Cardiac fibroblast (primary cell): ENCODE measurements around the gene DNAH17.

Experiments
- DNase-seq, 2 donors: peaks; one replicate each; pipeline versions ENCODE4 v3.0.0 to v3.0.0-alpha.2; 2010; ENCODE audit warnings: low read depth in 2 of 2
- H3K4me3 ChIP-seq, 2 donors: replicated peaks in 1 of 2; 1 replicate in 1 of 2; 2 replicates in 1 of 2; pipeline ENCODE4 v1.5.1; 2011; ENCODE audit warnings: low read depth in 2 of 2, low read length in 2 of 2, mild to moderate bottlenecking in 2 of 2, moderate library complexity in 1 of 2
- TF ChIP-seq, protein P1 (sequence below): IDR thresholded peaks from one replicate; pipeline ENCODE4 v1.5.1; 2011; ENCODE audit warnings: low read depth, mild to moderate bottlenecking, low read length, inconsistent platforms

Gene DNAH17

DNA sequence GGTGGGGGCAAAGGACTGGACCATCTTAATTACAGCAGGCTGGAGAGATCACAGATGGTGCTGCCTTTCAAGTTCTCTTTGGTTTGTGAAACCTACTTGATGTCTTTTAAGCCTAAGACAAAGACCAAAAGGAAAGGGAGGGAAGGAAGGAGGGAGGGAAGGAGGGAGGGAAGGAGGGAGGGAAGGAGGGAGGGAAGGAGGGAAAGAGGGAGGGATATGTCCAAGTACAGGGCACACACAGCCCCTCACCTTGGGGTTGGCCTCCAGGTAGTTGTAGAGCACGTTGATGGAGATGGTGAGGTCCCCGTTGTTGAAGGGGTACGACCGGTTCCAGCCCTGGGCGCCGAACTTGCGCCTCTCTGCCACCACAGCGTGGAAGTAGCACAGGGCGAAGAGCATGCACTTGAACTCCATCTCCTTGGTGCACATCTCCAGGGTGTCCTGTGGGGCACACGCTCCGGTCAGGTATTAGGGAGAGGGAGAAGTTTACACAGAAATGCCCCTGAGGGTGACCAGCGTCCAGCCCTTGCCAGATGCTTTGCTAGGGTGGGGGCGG lies 143.3 kb downstream of the DNAH17 start:
- TF ChIP-seq, protein P1, sequence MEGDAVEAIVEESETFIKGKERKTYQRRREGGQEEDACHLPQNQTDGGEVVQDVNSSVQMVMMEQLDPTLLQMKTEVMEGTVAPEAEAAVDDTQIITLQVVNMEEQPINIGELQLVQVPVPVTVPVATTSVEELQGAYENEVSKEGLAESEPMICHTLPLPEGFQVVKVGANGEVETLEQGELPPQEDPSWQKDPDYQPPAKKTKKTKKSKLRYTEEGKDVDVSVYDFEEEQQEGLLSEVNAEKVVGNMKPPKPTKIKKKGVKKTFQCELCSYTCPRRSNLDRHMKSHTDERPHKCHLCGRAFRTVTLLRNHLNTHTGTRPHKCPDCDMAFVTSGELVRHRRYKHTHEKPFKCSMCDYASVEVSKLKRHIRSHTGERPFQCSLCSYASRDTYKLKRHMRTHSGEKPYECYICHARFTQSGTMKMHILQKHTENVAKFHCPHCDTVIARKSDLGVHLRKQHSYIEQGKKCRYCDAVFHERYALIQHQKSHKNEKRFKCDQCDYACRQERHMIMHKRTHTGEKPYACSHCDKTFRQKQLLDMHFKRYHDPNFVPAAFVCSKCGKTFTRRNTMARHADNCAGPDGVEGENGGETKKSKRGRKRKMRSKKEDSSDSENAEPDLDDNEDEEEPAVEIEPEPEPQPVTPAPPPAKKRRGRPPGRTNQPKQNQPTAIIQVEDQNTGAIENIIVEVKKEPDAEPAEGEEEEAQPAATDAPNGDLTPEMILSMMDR: no peak
- DNase-seq: no peak
- no peak overlapping the region for H3K4me3 ChIP-seq

DNA sequence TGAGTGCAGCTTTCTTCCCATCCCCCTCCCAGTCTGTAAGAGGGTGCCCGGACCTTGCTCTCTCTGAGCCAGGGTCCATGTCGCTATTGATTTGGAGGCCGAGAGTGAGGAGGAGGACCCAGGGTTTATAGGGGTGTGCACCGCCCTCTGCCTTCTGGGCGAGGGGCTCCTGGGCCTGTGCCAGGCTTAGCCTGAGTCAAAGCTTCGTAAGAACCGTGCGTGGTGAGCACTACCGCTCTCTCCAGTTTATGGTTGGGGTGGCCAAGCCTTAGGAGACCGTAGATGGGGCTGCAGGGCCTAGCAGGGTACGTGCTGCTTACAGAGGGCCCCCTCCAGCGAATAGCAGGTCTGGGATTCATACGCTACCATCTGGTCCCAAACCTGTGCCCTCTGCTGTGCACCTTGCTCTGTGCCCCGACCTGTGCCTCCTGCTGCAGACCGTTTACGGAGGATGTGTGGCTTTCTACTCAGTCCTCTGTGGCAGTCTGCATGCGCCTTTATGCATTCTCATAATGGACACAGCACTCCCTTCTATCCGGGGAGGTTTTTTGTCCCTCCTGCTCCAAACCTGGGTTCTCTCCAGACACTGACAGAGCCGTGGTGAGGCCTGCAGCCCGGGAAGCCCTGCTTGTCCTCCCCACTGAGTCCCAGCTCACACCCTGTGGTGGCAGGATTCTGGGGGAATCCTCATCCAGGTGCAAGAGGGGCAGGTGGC lies 144.0 kb downstream of the DNAH17 start:
- TF ChIP-seq, protein P1: no peak
- no peak for DNase-seq
- H3K4me3 ChIP-seq: no peak overlapping the region

DNA sequence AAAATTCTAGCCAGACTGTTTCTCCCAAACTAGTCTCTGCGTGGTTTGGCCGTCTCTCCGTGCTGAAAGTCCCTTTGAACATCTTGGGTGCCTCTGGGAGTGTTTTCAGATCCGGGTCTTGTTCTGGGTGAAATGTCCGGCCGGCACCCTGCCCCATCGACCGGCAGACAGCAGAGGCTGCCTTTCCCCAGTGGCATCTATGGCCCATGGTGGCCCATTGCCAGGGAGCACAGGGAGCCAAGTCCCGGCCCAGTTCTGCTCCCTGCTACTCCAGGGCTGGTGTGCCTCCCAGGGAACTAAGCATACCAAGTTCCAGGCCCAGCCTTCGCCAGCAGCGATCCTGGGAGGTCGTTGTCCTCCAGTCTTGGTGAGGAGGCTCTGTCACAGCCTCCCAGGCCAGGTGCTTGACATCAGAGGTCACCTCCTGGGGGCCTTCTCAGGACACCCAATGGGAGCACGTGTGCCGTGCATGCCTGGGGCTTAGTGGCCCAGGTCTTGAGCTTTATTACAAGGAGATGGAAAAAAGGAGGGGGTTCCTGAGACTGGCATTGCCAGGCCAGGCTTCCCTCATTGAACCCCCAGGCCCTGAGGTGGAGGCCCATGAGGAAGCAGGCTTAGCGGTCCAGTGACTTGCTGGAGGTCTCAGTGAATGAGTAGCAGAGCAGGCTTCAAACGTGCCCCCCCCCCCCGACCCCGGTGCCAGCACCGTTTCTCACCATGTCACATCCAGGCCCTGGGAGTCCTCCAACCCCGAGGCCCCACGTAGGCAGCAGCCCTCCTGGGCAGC lies 144.8 kb downstream of the DNAH17 start:
- DNase-seq: no peak
- TF ChIP-seq, protein P1: no peak
- no peak overlapping the region for H3K4me3 ChIP-seq

DNA sequence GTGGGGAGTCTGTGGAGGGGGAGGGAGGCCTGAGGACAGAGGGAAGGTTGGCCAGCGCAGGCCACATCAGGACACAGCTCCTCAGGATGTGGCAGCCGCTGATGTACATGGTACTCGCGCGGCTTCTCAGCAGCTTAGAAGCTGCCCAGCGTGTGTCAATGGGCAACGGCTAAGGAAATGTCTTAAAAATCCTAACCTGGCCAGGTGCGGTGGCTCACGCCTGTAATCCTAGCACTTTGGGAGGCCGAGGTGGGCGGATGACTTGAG lies 145.6 kb downstream of the DNAH17 start:
- no peak overlapping the region for H3K4me3 ChIP-seq
- TF ChIP-seq, protein P1: no peak
- DNase-seq: no peak

DNA sequence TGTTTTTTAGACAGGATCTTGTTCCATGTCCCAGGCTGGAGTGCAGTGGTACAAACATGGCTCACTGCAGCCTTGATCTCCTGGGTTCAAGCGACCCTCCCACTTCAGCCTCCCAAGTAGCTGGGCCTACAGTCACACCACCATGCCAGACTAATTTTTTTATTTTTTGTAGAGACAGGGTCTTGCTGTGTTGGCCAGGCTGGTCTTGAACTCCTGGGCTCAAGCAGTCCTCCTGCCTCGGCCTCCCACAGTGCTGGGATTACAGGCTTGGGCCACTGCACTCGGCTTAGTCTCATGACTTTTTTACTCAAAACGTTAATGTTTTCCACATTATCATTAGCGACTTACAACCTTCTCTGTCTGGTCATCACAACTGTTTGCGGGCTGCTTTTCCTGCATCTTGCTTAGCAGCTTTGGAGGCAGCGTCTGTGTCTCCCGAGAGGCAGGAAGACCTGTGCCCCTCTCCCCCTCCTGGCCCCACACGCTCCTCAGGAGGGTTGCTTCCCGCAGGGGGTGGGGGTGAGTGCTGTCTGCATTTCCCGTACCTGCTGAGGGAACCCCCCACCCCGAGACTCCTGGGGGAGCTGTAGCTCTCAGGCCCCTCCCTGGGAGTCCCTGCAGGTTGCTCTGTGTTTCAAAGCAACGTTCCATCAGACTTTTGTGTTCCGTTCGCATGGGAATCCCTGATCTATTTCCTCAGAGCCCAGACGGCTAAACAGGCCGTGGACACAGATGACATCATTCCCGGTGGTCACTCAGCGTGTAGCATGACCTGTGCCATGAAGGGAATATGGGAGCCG lies 146.1 kb downstream of the DNAH17 start:
- TF ChIP-seq, protein P1: no peak
- DNase-seq: no peak

DNA sequence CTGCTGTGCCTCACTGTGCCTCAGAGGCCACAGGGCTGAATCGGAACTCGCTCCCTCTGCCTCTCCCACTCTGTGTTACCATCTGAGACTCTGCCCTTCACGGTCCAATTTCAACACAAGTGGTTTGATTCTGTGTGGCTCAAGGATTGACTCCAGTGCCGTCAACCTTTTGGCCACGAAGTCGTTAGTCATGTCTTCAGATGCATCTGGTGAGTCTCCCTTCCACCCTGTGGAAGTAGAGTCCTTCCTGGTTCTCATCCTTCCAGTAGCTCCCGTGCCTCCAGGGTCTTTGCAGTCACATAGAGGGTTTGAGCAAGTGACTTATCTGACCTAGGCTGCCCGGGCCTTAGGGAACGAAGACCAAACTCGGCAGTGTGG lies 147.6 kb downstream of the DNAH17 start:
- TF ChIP-seq, protein P1: no peak
- no peak for DNase-seq
- no peak overlapping the region for H3K4me3 ChIP-seq

More for the DNA sequence above, 146.1 kb downstream of the DNAH17 start:
- H3K4me3 ChIP-seq: no peak overlapping the region
